Measurements from ENCODE around the gene ZNF471. TPM values are rescaled to one million over a fixed set of nuclear protein-coding genes. Genes with fewer than 3 reads are reported as not detected.

Gene ZNF471
- total and polyA plus RNA-seq, 2 of the 13 experiments (the other 11 are each of a cell fraction or from before 2014, with no cell fraction given): not detected

GRCh38 chr19:56476651-56477428 lies 30.8 kb upstream of the ZNF471 start, which contains the start of gene ZNF667:
TSS of gene ZNF667 (minus strand) at chr19:56477345. CDS start at chr19:56462370, 14,975 bp downstream.
- 64% methylated on average over 58 of the region's 69 CpGs for WGBS (ENCODE audit: low lambda C conversion rate)

More at GRCh38 chr19:56476651-56477428, 30.8 kb upstream of the ZNF471 start, which contains the start of gene ZNF667:
- H2AFZ ChIP-seq (ENCODE audit: low read length): no peak within 1 kb of the TSS
- H3K9ac ChIP-seq (ENCODE audit: insufficient read depth, low read depth, low read length): no peak within 1 kb of the TSS
- CTCF ChIA-PET (ENCODE audit: low intra/inter-chr PET ratio, low total read pairs): no interaction called here
- BruUV-seq (replicated peaks): no TSS peak
- ATAC-seq (no peak), DNase-seq (ENCODE audit: low spot score) (no peak), FAIRE-seq (no peak)
- intact Hi-C loops (cut with micrococcal nuclease; ENCODE audit: unreplicated experiment) (no loop called here), in situ Hi-C loops (cut with HindIII; ENCODE audit: extremely low pct_ligation_motif_present, low pct_unique_long_range_greater_than_20kb) (no loop called here)
- no peaks in the 10 kb centered on the region for H3K36me3 ChIP-seq (replicated peaks in 1 of 2; ENCODE audit: control insufficient read depth in 1 of 2, insufficient read depth in 2 of 2, low read length in 2 of 2)
- POLR2A ChIA-PET: no interaction called here
- H4K20me1 ChIP-seq (ENCODE audit: insufficient read depth, low read length): no peaks in the 10 kb centered on the region
- no peak within 1 kb of the TSS for H3K4me3 ChIP-seq (replicated peaks in 1 of 3; ENCODE audit: insufficient read depth in 1 of 3, low read depth in 2 of 3, low read length in 3 of 3)
- no peaks in the 10 kb centered on the region for H3K79me2 ChIP-seq (ENCODE audit: insufficient read depth, low read length)
- H3K4me2 ChIP-seq (ENCODE audit: low read depth, low read length): no peak within 1 kb of the TSS
- H3K4me1 ChIP-seq (ENCODE audit: insufficient read depth, low read length): no peaks in the 10 kb centered on the region
- no peak within 1 kb of the TSS for H3K27ac ChIP-seq (ENCODE audit: extremely low read length, insufficient read depth, low read length)
- TF ChIP-seq SMYD3 (CRISPR knock-in tag; IDR thresholded peaks at IDR 0.05) (no peak), SAP130 (CRISPR knock-in tag; IDR thresholded peaks at IDR 0.05; ENCODE audit: low read depth) (no peak), RBFOX2 (IDR thresholded peaks at IDR 0.05; ENCODE audit: low read depth, low read length) (no peak), ZKSCAN8 (CRISPR knock-in tag; IDR thresholded peaks at IDR 0.05; ENCODE audit: borderline replicate concordance) (no peak), TBP (CRISPR knock-in tag; IDR thresholded peaks at IDR 0.05) (no peak), FOXM1 (CRISPR knock-in tag; IDR thresholded peaks at IDR 0.05) (no peak), KDM6A (CRISPR knock-in tag; IDR thresholded peaks at IDR 0.05; ENCODE audit: low read depth) (no peak), KLF13 (CRISPR knock-in tag; IDR thresholded peaks at IDR 0.05) (no peak), ZFP36L1 (CRISPR knock-in tag; IDR thresholded peaks at IDR 0.05) (no peak), MTA3 (CRISPR knock-in tag; IDR thresholded peaks at IDR 0.05) (no peak), SNAPC5 (CRISPR knock-in tag; IDR thresholded peaks at IDR 0.05; ENCODE audit: borderline replicate concordance) (no peak)
- TF ChIP-seq, protein P1, sequence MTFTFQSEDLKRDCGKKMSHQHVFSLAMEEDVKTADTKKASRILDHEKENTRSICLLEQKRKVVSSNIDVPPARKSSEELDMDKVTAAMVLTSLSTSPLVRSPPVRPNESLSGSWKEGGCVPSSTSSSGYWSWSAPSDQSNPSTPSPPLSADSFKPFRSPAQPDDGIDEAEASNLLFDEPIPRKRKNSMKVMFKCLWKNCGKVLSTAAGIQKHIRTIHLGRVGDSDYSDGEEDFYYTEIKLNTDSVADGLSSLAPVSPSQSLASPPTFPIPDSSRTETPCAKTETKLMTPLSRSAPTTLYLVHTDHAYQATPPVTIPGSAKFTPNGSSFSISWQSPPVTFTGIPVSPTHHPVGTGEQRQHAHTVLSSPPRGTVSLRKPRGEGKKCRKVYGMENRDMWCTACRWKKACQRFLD (CRISPR knock-in tag; IDR thresholded peaks at IDR 0.05; ENCODE audit: borderline replicate concordance): no peak
- no peaks in the 10 kb centered on the region for H3K27me3 ChIP-seq (ENCODE audit: control insufficient read depth in 1 of 2, insufficient read depth in 2 of 2, low read length in 2 of 2)
- peaks cover 89% of the 10 kb centered on the region for H3K9me3 ChIP-seq (ENCODE audit: low read length)

Measured in HepG2 (cell line).